NCI-H1105 treated with DMSO at 0.1 percent for 48 hours (cell line): Measurements from ENCODE around the gene SLC35E3.
"Not testable (repeated sequence)": the region's sequence is repeated elsewhere in the genome, so short reads cannot be mapped to it uniquely, and the experiment has no call there.

Experiments used
- DNase-seq: peaks from one replicate; lab custom pipeline; 2025; lab: John Stamatoyannopoulos, UW

Gene SLC35E3

DNA sequence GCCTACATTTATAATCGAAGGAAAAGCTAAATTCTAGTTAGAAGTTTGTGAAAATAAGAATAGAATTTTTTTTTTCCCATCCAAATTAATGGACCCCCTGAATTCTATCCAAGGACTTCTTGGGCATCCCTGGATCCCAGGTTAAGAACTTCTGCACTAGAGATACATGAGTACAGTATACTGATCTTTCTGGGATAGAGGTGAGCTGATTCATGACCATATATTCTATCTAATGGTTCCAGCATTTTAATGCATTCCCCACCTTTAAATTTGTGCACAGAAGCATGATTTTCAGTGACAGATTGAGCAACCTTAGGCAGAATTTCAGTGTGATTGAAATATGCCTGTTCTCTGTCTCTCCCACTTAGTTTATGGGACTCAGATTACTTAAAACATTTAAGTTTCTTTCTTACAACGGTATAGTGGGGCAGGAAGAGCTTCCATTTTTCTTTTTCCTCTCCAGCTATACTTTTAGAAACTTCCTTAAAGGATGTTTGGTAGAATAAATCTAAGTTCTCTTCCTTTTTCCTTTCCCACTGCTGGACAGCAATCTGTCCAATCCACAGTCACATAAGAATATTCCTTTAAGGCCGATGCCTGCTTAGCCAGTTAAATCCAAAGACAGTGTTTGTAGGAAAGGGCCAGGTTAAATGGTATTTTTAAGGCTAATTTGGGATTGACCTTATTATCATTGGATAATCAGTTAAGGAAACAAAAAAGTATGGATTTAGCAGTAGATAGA is 68.7 kb downstream of the SLC35E3 start:
- DNase-seq = no peak

DNA sequence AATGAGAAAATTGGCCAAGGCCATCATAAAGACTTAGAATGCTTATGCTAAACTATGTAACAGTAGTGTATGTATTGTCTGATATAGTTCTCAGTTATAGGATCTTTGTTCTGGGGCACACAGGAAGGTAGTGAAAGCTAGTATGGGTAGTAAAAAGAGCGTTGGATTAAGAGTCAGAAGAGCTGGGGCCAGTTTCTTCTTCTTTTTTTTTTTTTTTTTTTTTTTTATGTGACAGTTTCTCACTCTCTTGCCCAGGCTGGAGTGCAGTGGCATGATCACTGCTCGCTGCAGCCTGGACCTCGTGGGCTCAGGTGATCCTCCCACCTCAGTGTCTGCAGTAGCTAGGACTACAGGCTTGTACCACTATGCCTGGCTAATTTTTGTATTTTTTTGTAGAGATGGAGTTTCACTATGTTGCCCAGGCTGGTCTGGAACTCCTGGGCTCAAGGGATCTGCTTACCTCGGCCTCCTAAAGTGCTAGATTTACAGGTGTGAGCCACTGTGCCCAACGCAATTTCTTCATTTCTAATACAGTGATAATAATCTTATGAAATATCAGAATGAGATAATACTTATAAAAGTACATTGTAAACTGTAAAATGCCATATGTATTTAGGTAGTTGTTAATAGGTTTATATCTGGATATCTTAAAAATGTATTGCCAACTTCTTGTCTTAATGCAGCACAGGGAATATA is 69.4 kb downstream of the SLC35E3 start:
- DNase-seq = no peak

DNA sequence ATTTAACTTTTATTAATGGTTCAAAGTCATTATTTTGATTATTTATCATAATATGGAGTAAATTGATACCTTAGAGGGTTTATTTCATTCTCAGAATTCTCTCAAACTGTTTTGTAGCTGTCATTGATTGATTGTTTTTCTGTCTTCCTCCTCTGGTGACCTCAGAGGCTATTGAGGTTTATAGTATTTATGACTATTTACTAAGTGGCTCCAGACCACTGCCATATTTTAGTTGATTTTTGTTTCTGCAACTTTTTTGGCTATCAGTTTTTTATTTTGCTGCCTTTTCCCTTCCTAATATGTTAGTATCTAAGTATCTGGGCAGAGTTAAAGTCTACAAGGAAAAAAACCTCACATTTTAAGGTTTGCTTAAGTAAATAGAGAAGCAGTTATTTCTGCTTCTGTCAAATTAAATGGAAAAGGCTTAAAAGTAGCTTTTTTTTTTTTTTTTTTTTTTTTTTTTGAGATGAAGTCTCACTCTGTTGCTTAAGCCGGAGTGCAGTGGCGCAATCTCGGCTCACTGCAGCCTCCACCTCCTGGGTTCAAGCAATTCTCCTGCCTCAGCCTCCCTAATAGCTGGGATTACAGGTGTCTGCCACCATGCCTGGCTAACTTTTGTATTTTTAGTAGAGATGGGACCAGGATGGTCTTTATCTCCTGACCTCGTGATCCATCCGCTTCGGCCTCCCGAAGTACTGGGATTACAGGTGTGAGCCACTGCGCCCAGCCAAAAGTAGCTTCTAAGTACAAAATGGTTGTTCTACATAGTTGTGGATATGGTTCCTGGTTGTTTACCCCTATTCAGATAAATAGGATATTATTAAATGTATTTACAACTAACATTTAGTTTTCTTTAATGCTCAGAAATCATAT is 70.2 kb downstream of the SLC35E3 start:
- DNase-seq = no peak

DNA sequence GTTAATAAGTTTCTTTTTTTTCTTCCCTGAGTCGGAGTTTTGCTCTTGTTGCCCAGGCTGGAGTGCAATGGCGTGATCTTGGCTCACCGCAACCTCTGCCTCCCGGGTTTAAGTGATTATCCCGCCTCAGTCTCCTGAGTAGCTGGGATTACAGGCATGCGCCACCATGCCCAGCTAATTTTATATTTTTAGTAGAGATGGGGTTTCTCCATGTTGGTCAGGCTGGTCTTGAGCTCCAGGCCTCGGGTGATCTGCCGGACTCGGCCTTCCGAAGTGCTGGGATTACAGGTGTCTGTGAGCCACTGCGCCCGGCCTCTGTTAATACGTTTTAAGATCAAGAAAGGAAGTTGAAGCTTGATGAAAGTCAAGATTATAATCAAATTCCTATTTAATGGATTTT is 73.5 kb downstream of the SLC35E3 start:
- DNase-seq = not testable (repeated sequence)

DNA sequence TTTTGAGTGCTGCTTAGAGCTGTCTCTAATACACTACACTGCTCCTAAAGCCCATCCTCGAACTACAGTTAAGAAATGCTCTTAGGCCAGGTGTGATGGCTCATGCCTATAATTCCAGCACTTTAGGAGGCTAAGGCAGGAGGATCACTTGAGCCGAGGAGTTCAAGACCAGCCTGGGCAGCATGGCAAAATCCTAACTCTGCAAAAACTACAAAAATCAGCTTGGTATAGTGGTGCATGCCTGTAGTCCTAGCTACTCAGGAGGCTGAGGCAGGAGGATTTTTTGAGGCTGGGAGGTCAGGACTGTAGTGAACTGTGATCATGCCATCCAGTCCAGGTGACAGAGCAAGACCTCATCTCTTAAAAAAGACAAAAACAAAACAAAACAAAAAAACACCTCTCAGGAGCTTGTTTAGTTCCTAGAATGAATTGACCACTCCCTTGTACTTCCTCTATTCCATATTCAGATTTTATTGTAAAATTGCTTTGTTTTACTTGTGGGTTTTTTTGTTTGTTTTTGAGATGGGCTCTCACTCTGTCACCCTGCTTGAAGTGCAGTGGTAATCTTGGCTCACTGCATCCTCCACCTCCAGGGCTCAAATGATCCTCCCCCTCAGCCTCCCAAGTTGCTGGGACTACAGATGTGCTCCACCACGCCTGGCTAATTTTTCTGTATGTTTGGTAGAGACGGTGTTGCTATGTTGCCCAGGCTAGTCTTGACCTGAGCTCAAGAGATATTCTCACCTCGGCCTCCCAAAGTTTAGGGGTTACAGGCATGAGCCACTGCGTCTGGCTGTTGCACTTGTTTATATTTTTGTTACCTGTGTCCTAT is 75.6 kb downstream of the SLC35E3 start:
- no peak for DNase-seq

DNA sequence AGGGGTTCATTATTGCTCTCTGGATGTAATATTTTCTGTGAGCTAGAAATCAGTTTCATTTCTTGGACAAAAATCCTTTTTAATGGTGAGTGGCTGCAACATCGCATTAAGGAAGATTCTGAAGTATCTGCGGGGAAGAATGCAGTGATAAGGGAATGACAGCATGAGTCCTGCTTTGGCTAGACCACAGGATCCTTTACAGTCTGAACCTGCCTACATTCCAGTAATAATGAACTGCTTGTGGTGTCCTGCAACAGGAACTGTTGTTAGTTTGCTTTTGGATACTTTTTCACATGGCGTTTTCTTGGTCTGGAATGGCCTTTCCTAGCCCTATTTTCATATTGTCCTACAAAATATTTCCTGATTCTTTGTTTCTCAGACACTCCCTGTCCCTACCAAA is 77.7 kb downstream of the SLC35E3 start:
- DNase-seq = no peak

DNA sequence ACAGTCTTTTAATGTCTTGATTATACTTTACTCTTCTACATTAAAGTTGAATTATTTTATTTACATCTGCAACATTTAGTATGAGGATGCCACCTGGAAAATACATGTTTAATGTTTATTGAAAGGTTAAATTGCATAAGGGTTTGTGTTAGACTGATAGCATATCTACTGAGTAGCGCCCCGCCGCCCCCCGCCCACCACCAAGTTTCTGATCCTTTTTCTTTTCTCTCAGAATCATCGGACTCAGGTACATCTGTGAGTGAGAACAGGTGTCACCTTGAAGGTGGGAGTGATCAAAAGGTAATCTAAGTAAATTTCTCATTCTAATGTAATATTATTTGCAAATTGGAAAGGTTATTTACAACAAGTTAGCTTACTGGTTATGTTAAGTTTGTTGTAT is 78.2 kb downstream of the SLC35E3 start:
- DNase-seq = no peak

DNA sequence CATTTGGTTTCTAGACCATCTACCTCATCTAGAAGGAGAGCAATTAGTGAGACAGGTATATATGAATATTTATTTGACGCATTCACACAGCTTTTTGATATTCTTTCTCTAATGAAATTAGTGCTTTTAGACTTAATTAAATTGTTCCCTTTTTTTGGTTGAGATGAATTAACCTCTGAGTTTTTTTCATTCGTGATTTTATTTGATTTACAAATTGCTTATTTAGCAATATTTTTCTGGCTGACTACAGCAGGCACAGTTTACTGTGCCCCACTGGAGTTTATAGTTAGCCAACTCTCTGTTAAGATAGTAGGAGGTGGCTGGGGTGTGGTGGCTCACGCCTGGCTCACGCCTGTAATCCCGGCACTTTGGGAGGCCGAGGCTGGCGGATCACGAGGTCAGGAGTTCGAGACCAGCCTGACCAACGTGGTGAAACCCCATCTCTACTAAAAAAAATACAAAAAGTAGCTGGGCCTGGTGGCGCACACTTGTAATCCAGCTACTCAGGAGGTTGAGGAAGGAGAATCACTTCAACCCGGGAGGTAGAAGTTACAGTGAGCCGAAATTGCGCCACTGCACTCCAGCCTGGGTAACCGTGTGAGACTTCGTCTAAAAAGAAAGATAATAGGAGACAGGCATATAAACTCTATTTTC is 78.7 kb downstream of the SLC35E3 start:
- no peak for DNase-seq

DNA sequence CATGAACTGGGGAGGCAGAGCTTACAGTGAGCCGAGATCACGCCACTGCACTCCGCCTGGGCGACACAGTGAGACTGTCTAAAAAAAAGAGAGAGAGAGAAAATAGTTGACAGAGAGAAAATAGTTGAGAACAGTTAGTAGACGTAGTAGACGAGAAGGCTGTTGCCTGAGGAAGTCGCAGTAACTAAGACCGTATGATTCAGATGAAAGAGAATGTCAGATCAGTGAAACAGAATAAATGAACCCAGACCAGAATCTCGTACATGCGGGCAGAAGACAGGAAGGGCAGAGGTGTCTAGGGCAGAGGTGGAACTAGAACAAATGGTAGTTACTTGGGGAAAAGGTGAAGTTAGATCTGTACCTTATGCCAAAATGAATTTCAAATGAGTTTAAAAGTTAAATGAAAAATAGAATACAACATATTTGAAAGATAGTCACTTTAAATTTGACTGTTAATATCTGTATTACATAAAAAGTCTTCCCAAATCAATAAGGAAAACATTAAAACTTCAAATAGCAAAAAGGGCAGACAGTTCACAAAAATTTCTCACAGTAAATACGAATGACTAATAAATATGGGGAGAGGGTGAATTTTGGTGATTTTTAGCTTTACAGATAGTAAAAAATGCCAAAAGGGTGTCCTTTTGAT is 79.7 kb downstream of the SLC35E3 start:
- DNase-seq = no peak

DNA sequence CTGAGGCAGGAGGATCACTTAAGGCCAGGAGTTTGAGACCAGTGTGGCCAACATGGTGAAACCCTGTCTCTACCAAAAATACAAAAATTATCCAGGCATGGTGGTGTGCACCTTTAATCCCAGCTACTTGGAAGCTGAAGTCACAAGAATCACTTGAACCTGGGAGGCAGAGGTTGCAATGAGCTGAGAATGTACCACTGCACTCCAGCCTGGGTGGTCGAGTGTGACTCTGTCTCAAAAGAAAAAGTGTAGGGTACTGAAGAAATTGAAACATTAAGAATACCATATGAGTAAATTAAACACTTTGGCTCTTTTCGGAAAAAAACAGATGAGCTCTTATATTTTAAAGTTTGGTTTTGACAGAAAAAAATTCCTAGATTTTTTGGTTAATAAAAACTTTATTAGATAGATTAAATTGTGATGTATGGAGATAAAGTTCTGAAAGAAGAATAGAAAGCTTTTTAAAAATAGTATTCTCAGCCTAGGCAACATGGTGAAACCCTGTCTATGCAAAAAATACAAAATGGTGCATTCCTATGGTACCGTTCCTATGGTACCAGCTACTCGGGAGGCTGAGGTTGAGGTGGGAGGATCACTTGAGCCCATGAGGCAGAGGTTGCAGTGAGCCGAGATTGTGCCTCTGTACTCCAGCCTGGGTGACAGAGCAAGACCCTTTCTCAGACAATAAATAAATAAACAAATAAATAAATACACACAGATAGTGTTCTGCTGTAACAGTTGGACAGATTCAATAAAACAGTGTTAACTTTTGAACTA is 82.1 kb downstream of the SLC35E3 start:
- DNase-seq = no peak

DNA sequence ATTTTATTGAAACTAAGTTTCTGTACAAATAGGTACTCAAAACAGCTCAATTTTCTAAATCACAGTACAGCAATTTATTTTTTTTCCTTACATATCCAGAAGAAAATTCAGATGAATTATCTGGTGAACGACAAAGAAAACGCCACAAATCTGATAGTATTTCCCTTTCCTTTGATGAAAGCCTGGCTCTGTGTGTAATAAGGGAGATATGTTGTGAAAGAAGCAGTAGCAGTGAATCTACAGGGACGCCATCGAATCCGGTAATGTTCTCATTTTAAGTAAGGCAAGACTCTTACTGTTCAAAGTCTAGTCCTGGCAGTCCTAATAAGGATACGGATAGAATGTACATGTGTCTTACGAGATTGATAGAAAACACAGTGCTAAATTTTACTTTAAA is 82.7 kb downstream of the SLC35E3 start:
- no peak for DNase-seq
